Neural cell (in vitro differentiated cells): ENCODE results near the gene CNN3.

ENCODE experiments used
- EP300 ChIP-seq: fragments of 450-650 bp; conservative IDR thresholded peaks from 2 replicates; pipeline ENCODE4 v1.6.1; 2014; ENCODE audit warnings: antibody characterized with exemption, mild to moderate bottlenecking, moderate library complexity; ENCODE audit not compliant: poor library complexity, severe bottlenecking
- EZH2 ChIP-seq: fragments of 200-600, 300-800 bp; shearing (Covaris generic), sonication (generic); IDR thresholded peaks from 2 replicates; pipeline ENCODE4 v1.6.1; 2014; ENCODE audit warnings: antibody characterized with exemption, low read length, borderline replicate concordance, mild to moderate bottlenecking; ENCODE audit not compliant: insufficient read depth, poor library complexity, severe bottlenecking
- MXI1 ChIP-seq: fragments of 450-650 bp; conservative IDR thresholded peaks from 2 replicates; pipeline ENCODE4 v1.6.1; 2014; ENCODE audit warnings: antibody characterized with exemption, mild to moderate bottlenecking; ENCODE audit not compliant: poor library complexity, severe bottlenecking
- POLR2AphosphoS5 ChIP-seq: IDR thresholded peaks from 2 replicates; pipeline ENCODE4 v1.6.1; 2012
- RAD21 ChIP-seq: fragments of 450-650 bp; conservative IDR thresholded peaks from 2 replicates; pipeline ENCODE4 v1.6.1; 2014; ENCODE audit warnings: antibody characterized with exemption, mild to moderate bottlenecking, moderate library complexity
- SMC3 ChIP-seq: fragments of 450-650 bp; conservative IDR thresholded peaks from 2 replicates; pipeline ENCODE4 v1.6.1; 2014; ENCODE audit warnings: antibody characterized with exemption, mild to moderate bottlenecking, moderate library complexity; ENCODE audit not compliant: poor library complexity
- TAF1 ChIP-seq: IDR thresholded peaks from 2 replicates; pipeline ENCODE4 v1.6.1; 2012; ENCODE audit warnings: low read depth
- TF ChIP-seq, protein P1 (sequence below): fragments of 450-650 bp; IDR thresholded peaks from 2 replicates; pipeline ENCODE4 v1.5.1; 2014; ENCODE audit warnings: antibody characterized with exemption, mild to moderate bottlenecking, moderate library complexity; ENCODE audit not compliant: poor library complexity, severe bottlenecking
- TF ChIP-seq, protein P2 (sequence below): IDR thresholded peaks from 2 replicates; pipeline ENCODE4 v1.6.1; 2012; ENCODE audit warnings: borderline replicate concordance

DNA sequence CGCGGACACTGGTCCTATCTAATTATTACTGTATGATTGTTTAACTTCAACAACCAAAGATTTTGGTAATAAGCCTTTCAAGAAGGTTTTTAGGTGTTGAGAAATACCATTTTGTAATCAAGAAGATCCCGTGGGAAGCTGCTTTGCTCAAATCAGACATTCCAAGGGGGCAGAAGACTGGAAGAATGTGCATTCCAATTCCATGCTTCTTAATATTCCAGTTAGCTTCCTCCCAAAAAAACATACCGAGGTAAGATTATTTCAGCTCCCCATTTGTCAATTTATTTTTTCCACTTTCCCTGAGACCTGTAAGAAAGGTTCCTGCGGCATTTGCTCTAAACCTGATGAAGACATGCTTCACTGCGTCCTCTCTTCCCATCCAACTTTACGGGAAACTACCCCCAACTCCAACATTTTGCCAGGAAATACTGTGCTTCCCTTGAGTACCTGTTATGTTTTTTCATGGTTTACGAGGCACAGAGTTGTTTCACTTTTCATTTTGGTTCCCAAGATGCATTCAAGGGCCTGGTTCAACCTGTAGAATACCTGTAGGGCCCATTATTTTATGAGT, 4.1 kb downstream of the CNN3 start:
- TF ChIP-seq, protein P1, sequence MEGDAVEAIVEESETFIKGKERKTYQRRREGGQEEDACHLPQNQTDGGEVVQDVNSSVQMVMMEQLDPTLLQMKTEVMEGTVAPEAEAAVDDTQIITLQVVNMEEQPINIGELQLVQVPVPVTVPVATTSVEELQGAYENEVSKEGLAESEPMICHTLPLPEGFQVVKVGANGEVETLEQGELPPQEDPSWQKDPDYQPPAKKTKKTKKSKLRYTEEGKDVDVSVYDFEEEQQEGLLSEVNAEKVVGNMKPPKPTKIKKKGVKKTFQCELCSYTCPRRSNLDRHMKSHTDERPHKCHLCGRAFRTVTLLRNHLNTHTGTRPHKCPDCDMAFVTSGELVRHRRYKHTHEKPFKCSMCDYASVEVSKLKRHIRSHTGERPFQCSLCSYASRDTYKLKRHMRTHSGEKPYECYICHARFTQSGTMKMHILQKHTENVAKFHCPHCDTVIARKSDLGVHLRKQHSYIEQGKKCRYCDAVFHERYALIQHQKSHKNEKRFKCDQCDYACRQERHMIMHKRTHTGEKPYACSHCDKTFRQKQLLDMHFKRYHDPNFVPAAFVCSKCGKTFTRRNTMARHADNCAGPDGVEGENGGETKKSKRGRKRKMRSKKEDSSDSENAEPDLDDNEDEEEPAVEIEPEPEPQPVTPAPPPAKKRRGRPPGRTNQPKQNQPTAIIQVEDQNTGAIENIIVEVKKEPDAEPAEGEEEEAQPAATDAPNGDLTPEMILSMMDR = no peak
- TF ChIP-seq, protein P2, sequence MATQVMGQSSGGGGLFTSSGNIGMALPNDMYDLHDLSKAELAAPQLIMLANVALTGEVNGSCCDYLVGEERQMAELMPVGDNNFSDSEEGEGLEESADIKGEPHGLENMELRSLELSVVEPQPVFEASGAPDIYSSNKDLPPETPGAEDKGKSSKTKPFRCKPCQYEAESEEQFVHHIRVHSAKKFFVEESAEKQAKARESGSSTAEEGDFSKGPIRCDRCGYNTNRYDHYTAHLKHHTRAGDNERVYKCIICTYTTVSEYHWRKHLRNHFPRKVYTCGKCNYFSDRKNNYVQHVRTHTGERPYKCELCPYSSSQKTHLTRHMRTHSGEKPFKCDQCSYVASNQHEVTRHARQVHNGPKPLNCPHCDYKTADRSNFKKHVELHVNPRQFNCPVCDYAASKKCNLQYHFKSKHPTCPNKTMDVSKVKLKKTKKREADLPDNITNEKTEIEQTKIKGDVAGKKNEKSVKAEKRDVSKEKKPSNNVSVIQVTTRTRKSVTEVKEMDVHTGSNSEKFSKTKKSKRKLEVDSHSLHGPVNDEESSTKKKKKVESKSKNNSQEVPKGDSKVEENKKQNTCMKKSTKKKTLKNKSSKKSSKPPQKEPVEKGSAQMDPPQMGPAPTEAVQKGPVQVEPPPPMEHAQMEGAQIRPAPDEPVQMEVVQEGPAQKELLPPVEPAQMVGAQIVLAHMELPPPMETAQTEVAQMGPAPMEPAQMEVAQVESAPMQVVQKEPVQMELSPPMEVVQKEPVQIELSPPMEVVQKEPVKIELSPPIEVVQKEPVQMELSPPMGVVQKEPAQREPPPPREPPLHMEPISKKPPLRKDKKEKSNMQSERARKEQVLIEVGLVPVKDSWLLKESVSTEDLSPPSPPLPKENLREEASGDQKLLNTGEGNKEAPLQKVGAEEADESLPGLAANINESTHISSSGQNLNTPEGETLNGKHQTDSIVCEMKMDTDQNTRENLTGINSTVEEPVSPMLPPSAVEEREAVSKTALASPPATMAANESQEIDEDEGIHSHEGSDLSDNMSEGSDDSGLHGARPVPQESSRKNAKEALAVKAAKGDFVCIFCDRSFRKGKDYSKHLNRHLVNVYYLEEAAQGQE = no peak
- TF ChIP-seq EZH2 = no peak
- TF ChIP-seq SMC3 = no peak
- no peak for TF ChIP-seq POLR2AphosphoS5
- no peak for TF ChIP-seq EP300
- no peak for TF ChIP-seq TAF1
- TF ChIP-seq RAD21 = no peak
- no peak for TF ChIP-seq MXI1
